Hippocampal formation (tissue), 2 donors: ENCODE measurements around the gene FAM131A.

ENCODE experiments used
- DNase-seq, 2 donors: peaks; one replicate each; lab custom pipeline; 2025; lab: John Stamatoyannopoulos, UW

The FAM131A gene

GRCh38 chr3:184395320-184395660 lies 57.9 kb downstream of the FAM131A start:
- no peak for DNase-seq
